Neural cell (in vitro differentiated cells): ENCODE data around the gene CHST11. TPM values are rescaled to one million over a fixed set of nuclear protein-coding genes. Genes with fewer than 3 reads are reported as not detected.

Experiments
- H2AFZ ChIP-seq: fragments of 200-600, 300-800 bp; sonication (generic), shearing (Covaris generic); 2 replicates; pipeline ENCODE4 v1.6.0; 2014; ENCODE audit warnings: low read depth, mild to moderate bottlenecking, antibody characterized with exemption, low read length, moderate library complexity
- H3F3A ChIP-seq: fragments of 200-600 bp; shearing (Covaris generic); 2 replicates; pipeline ENCODE4 v1.6.1; 2016; ENCODE audit warnings: mild to moderate bottlenecking, moderate library complexity, mixed read lengths, antibody characterized with exemption, low read length; ENCODE audit not compliant: insufficient read depth, poor library complexity, severe bottlenecking
- H3K27ac ChIP-seq: fragments of 200-600, 300-800 bp; sonication (generic), shearing (Covaris generic); 2 replicates; pipeline ENCODE4 v1.5.1; 2014; ENCODE audit warnings: mild to moderate bottlenecking, low read length, moderate library complexity
- H3K27me3 ChIP-seq: fragments of 300-800, 200-600 bp; sonication (generic), shearing (Covaris generic); 2 replicates; pipeline ENCODE4 v1.6.0; 2014; ENCODE audit warnings: mild to moderate bottlenecking, low read depth, low read length, moderate library complexity; ENCODE audit not compliant: insufficient read depth
- H3K36me3 ChIP-seq: fragments of 300-800, 200-600 bp; sonication (generic), shearing (Covaris generic); 2 replicates; pipeline ENCODE4 v1.5.1; 2014; ENCODE audit warnings: mild to moderate bottlenecking, antibody characterized with exemption, low read length, moderate library complexity; ENCODE audit not compliant: insufficient read depth
- H3K4me2 ChIP-seq: fragments of 300-800, 200-600 bp; sonication (generic), shearing (Covaris generic); 2 replicates; pipeline ENCODE4 v1.6.0; 2014; ENCODE audit warnings: mild to moderate bottlenecking, low read length
- H3K4me3 ChIP-seq: fragments of 300-800, 200-600 bp; sonication (generic), shearing (Covaris generic); 2 replicates; pipeline ENCODE4 v1.5.1; 2014; ENCODE audit warnings: mild to moderate bottlenecking, low read length, moderate library complexity
- H3K79me2 ChIP-seq: fragments of 200-600 bp; shearing (Covaris generic); replicated peaks from 2 replicates; pipeline ENCODE4 v1.6.0; 2014; ENCODE audit warnings: mild to moderate bottlenecking, low read length, moderate library complexity; ENCODE audit not compliant: insufficient read depth
- H3K9ac ChIP-seq: fragments of 300-800, 200-600 bp; sonication (generic), shearing (Covaris generic); 2 replicates; pipeline ENCODE4 v1.6.1; 2016; ENCODE audit warnings: mild to moderate bottlenecking, low read length, mixed read lengths
- H3K9me2 ChIP-seq: fragments of 200-600 bp; shearing (Covaris generic); 2 replicates; pipeline ENCODE4 v1.6.1; 2016; ENCODE audit warnings: mild to moderate bottlenecking, low read length, mixed read lengths; ENCODE audit not compliant: insufficient read depth
- H3K9me3 ChIP-seq: fragments of 200-600, 300-800 bp; sonication (generic), shearing (Covaris generic); 2 replicates; pipeline ENCODE4 v1.6.1; 2016; ENCODE audit warnings: mild to moderate bottlenecking, mixed run types, low read length, moderate library complexity, mixed read lengths
- H4K20me1 ChIP-seq: fragments of 200-600 bp; shearing (Covaris generic); 2 replicates; pipeline ENCODE4 v1.6.1; 2016; ENCODE audit warnings: mild to moderate bottlenecking, mixed run types; ENCODE audit not compliant: insufficient read depth
- CTCF ChIP-seq: fragments of 450-650 bp; IDR thresholded peaks from 2 replicates; pipeline ENCODE4 v1.5.1; 2014; ENCODE audit warnings: antibody characterized with exemption, mild to moderate bottlenecking, moderate library complexity; ENCODE audit not compliant: poor library complexity, severe bottlenecking
- EP300 ChIP-seq: fragments of 450-650 bp; conservative IDR thresholded peaks from 2 replicates; pipeline ENCODE4 v1.6.1; 2014; ENCODE audit warnings: antibody characterized with exemption, mild to moderate bottlenecking, moderate library complexity; ENCODE audit not compliant: poor library complexity, severe bottlenecking
- EZH2 ChIP-seq: fragments of 200-600, 300-800 bp; shearing (Covaris generic), sonication (generic); IDR thresholded peaks from 2 replicates; pipeline ENCODE4 v1.6.1; 2014; ENCODE audit warnings: antibody characterized with exemption, low read length, borderline replicate concordance, mild to moderate bottlenecking; ENCODE audit not compliant: insufficient read depth, poor library complexity, severe bottlenecking
- MXI1 ChIP-seq: fragments of 450-650 bp; conservative IDR thresholded peaks from 2 replicates; pipeline ENCODE4 v1.6.1; 2014; ENCODE audit warnings: antibody characterized with exemption, mild to moderate bottlenecking; ENCODE audit not compliant: poor library complexity, severe bottlenecking
- POLR2AphosphoS5 ChIP-seq: IDR thresholded peaks from 2 replicates; pipeline ENCODE4 v1.6.1; 2012
- RAD21 ChIP-seq: fragments of 450-650 bp; conservative IDR thresholded peaks from 2 replicates; pipeline ENCODE4 v1.6.1; 2014; ENCODE audit warnings: antibody characterized with exemption, mild to moderate bottlenecking, moderate library complexity
- REST ChIP-seq: IDR thresholded peaks from 2 replicates; pipeline ENCODE4 v1.6.1; 2012; ENCODE audit warnings: borderline replicate concordance
- SMC3 ChIP-seq: fragments of 450-650 bp; conservative IDR thresholded peaks from 2 replicates; pipeline ENCODE4 v1.6.1; 2014; ENCODE audit warnings: antibody characterized with exemption, mild to moderate bottlenecking, moderate library complexity; ENCODE audit not compliant: poor library complexity
- TAF1 ChIP-seq: IDR thresholded peaks from 2 replicates; pipeline ENCODE4 v1.6.1; 2012; ENCODE audit warnings: low read depth
- polyA plus RNA-seq: library from polyadenylated mRNA; depleted of rRNA; stranded (reverse); fragments of >200 nt; gene quantifications from 2 replicates; pipeline ENCODE4 v1.2.3, GENCODE V29; 2014

Gene CHST11
- polyA plus RNA-seq, 1 donor from 2014 or later: 15.0 TPM

GRCh38 chr12:104681012-104681690 is 224.4 kb downstream of the CHST11 start:
- Histone ChIP-seq H3K4me2 (no peak overlapping the region), H4K20me1 (no peaks in the 10 kb centered on the region), H3K36me3 (no peaks in the 10 kb centered on the region), H3F3A (no peaks in the 10 kb centered on the region), H2AFZ (no peak overlapping the region), H3K9ac (no peak overlapping the region), H3K27ac (no peak overlapping the region), H3K79me2 (no peaks in the 10 kb centered on the region), H3K9me3 (no peaks in the 10 kb centered on the region), H3K9me2 (no peaks in the 10 kb centered on the region), H3K27me3 (no peaks in the 10 kb centered on the region), H3K4me3 (no peak overlapping the region)
- TF ChIP-seq EP300: no peak
- TF ChIP-seq TAF1: no peak
- no peak for TF ChIP-seq EZH2
- no peak for TF ChIP-seq POLR2AphosphoS5
- no peak for TF ChIP-seq CTCF
- no peak for TF ChIP-seq SMC3
- no peak for TF ChIP-seq RAD21
- no peak for TF ChIP-seq REST
- no peak for TF ChIP-seq MXI1

DNA sequence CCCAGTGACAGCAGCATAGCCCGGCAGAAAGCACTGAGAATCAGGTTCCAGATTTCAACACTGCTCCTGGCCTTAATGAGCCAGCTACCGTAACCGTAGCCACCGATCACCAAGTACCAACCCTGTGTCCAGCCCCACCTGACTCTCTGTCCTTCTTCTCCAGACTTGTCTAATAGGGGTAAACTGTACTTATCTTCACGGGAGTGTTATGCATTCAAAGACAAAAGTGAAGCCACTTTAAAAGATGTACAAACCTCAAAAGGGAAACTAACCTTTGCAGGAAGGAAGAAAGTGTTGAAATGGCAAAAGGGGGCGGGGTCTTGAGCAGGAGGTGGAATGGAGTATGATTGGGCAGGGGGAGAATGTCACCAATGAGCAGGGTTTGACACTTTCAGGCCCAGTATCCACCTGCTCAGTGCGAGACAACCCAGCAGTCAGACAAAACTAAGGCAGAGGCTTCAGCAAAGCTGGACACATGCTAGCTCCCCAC is 226.1 kb downstream of the CHST11 start:
- H3K79me2 ChIP-seq: no peaks in the 10 kb centered on the region
- H2AFZ ChIP-seq: no peak overlapping the region
- H3F3A ChIP-seq: no peaks in the 10 kb centered on the region
- H4K20me1 ChIP-seq: no peaks in the 10 kb centered on the region
- TF ChIP-seq POLR2AphosphoS5 (no peak), TAF1 (no peak), RAD21 (no peak), EZH2 (no peak), REST (no peak), SMC3 (no peak), MXI1 (no peak), CTCF (no peak), EP300 (no peak)
- H3K9ac ChIP-seq: no peak overlapping the region
- H3K4me3 ChIP-seq: no peak overlapping the region
- no peaks in the 10 kb centered on the region for H3K36me3 ChIP-seq
- H3K4me2 ChIP-seq: no peak overlapping the region
- H3K27ac ChIP-seq: no peak overlapping the region
- no peaks in the 10 kb centered on the region for H3K9me3 ChIP-seq
- H3K9me2 ChIP-seq: no peaks in the 10 kb centered on the region
- H3K27me3 ChIP-seq: no peaks in the 10 kb centered on the region
